H1 (cell line): ENCODE measurements around the gene GRM7. TPM values are rescaled to one million over a fixed set of nuclear protein-coding genes. Genes with fewer than 3 reads are reported as not detected.

Experiments
- CTCF ChIA-PET: fragments of 300-600 bp; sonication (Branson Sonifier 250); formaldehyde crosslinking; loops from one replicate; lab custom pipeline; 2021; ENCODE audit not compliant: partially characterized antibody; lab: Charles Lee
- POLR2A ChIA-PET: fragments of 300-600 bp; sonication (Branson Sonifier 250); formaldehyde crosslinking; loops from one replicate; lab custom pipeline; 2021; ENCODE audit warnings: inconsistent platforms; ENCODE audit not compliant: partially characterized antibody; lab: Charles Lee
- DNase-seq, 2 experiments: peaks; one replicate each; pipeline versions ENCODE4 v3.0.0 to v3.0.0-alpha.2; 2010 to 2022; ENCODE audit warnings: low spot score in 2 of 2, low read depth in 1 of 2, mixed read lengths in 1 of 2
- FAIRE-seq: peaks from 2 replicates; lab custom pipeline; 2011; peaks lifted over from hg19 to GRCh38; lab: Jason Lieb, UNC
- H2AFZ ChIP-seq: 2 replicates; pipeline ENCODE4 v1.8.1; 2012; ENCODE audit warnings: low read length, inconsistent platforms
- H2AK5ac ChIP-seq: 2 replicates; pipeline ENCODE4 v1.6.1; 2013; ENCODE audit warnings: low read depth, low read length
- H2BK120ac ChIP-seq: replicated peaks from 2 replicates; pipeline ENCODE3; 2013; ENCODE audit warnings: low read depth, low read length, inconsistent platforms
- H2BK12ac ChIP-seq: 2 replicates; pipeline ENCODE4 v1.6.1; 2013; ENCODE audit warnings: low read depth, low read length
- H2BK15ac ChIP-seq: 2 replicates; pipeline ENCODE4 v1.6.1; 2013; ENCODE audit warnings: low read length
- H2BK20ac ChIP-seq: 2 replicates; pipeline ENCODE4 v1.6.1; 2013; ENCODE audit warnings: low read length
- H2BK5ac ChIP-seq: 2 replicates; pipeline ENCODE4 v1.6.1; 2013; ENCODE audit warnings: low read depth, low read length
- H3K14ac ChIP-seq: 2 replicates; pipeline ENCODE4 v1.6.1; 2013; ENCODE audit warnings: inconsistent platforms; ENCODE audit not compliant: insufficient read length
- H3K18ac ChIP-seq: 2 replicates; pipeline ENCODE4 v1.6.1; 2013; ENCODE audit warnings: low read length; ENCODE audit errors: extremely low read depth
- H3K23ac ChIP-seq: 2 replicates; pipeline ENCODE4 v1.6.1; 2013; ENCODE audit warnings: inconsistent platforms; ENCODE audit not compliant: insufficient read length
- H3K23me2 ChIP-seq: 2 replicates; pipeline ENCODE4 v1.6.1; 2013; ENCODE audit warnings: low read depth, low read length
- H3K27ac ChIP-seq: 2 replicates; pipeline ENCODE4 v1.6.1; 2011; ENCODE audit warnings: low read depth, low read length, inconsistent platforms
- H3K27me3 ChIP-seq, 4 experiments: replicated peaks in 1 of 4; 1 replicate in 1 of 4; 2 replicates in 3 of 4; pipeline versions ENCODE4 v1.6.1 to v1.8.1; 2011 to 2013; ENCODE audit warnings: low read length in 3 of 4, mild to moderate bottlenecking in 3 of 4, inconsistent platforms in 2 of 4, mixed read lengths in 2 of 4, moderate library complexity in 1 of 4; ENCODE audit not compliant: control insufficient read depth in 3 of 4, insufficient read depth in 3 of 4; ENCODE audit errors: extremely low read depth in 1 of 4
- H3K36me3 ChIP-seq, 4 experiments: 2 replicates each; pipeline versions ENCODE4 v1.6.1 to v1.8.1; 2011 to 2013; ENCODE audit warnings: mild to moderate bottlenecking in 4 of 4, low read length in 3 of 4, moderate library complexity in 2 of 4, control low read depth in 1 of 4, inconsistent platforms in 1 of 4; ENCODE audit not compliant: insufficient read depth in 4 of 4, control insufficient read depth in 2 of 4
- H3K4ac ChIP-seq: replicated peaks from 2 replicates; pipeline ENCODE3; 2013; ENCODE audit warnings: low read length, low read depth, mixed read lengths, inconsistent platforms; ENCODE audit not compliant: insufficient read length
- H3K4me1 ChIP-seq, 4 experiments: replicated peaks in 1 of 4; 1 replicate in 1 of 4; 2 replicates in 3 of 4; pipeline versions ENCODE4 v1.6.1 to v1.8.1; 2011 to 2013; ENCODE audit warnings: low read length in 3 of 4, inconsistent platforms in 2 of 4, mixed read lengths in 1 of 4; ENCODE audit not compliant: insufficient read depth in 4 of 4, control insufficient read depth in 3 of 4
- H3K4me2 ChIP-seq, 2 experiments: 2 replicates each; pipeline versions ENCODE4 v1.6.1 to v1.8.1; 2011 to 2013; ENCODE audit warnings: low read depth in 2 of 2, low read length in 2 of 2, control low read depth in 1 of 2, inconsistent platforms in 1 of 2, mild to moderate bottlenecking in 1 of 2; ENCODE audit not compliant: insufficient read depth in 1 of 2
- H3K4me3 ChIP-seq, 4 experiments: fragments of 200-600, 300-600 bp in 1 of 4; sonication (generic), shearing (Covaris generic), sonication (Bioruptor Twin) in 1 of 4; 2 replicates each; pipeline versions ENCODE4 v1.5.1 to v1.8.1; 2011 to 2016; ENCODE audit warnings: low read length in 4 of 4, low read depth in 3 of 4, control low read depth in 2 of 4, inconsistent platforms in 2 of 4, mild to moderate bottlenecking in 2 of 4, mixed read lengths in 1 of 4, moderate library complexity in 1 of 4; ENCODE audit not compliant: insufficient read depth in 2 of 4; ENCODE audit errors: extremely low read depth in 1 of 4
- H3K56ac ChIP-seq: replicated peaks from 2 replicates; pipeline ENCODE3; 2013; ENCODE audit warnings: low read depth, mild to moderate bottlenecking, mixed read lengths, low read length, inconsistent platforms; ENCODE audit not compliant: insufficient read length
- H3K79me1 ChIP-seq: 2 replicates; pipeline ENCODE4 v1.6.1; 2013; ENCODE audit warnings: low read depth, low read length, control low read depth
- H3K79me2 ChIP-seq, 2 experiments: 2 replicates each; pipeline versions ENCODE4 v1.6.1 to v1.8.1; 2012 to 2013; ENCODE audit warnings: low read length in 2 of 2, mild to moderate bottlenecking in 2 of 2, inconsistent platforms in 1 of 2; ENCODE audit not compliant: insufficient read depth in 2 of 2, control insufficient read depth in 1 of 2
- H3K9ac ChIP-seq, 4 experiments: replicated peaks in 1 of 4; 1 replicate in 1 of 4; 2 replicates in 3 of 4; pipeline versions ENCODE4 v1.6.1 to v1.8.1; 2011 to 2013; ENCODE audit warnings: low read depth in 3 of 4, low read length in 3 of 4, control low read depth in 2 of 4, mild to moderate bottlenecking in 2 of 4, moderate library complexity in 2 of 4, inconsistent platforms in 1 of 4; ENCODE audit errors: extremely low read depth in 1 of 4
- H3K9me3 ChIP-seq, 2 experiments: 2 replicates each; pipeline versions ENCODE4 v1.6.1 to v1.8.1; 2012 to 2013; ENCODE audit warnings: mild to moderate bottlenecking in 2 of 2, moderate library complexity in 2 of 2, control low read depth in 1 of 2, inconsistent platforms in 1 of 2, low read depth in 1 of 2, low read length in 1 of 2, mixed read lengths in 1 of 2; ENCODE audit not compliant: insufficient read depth in 2 of 2
- H4K20me1 ChIP-seq, 2 experiments: replicated peaks in 1 of 2; 2 replicates each; pipeline versions ENCODE3 to v1.8.1; 2011 to 2013; ENCODE audit warnings: inconsistent platforms in 2 of 2, low read length in 2 of 2, mild to moderate bottlenecking in 1 of 2; ENCODE audit not compliant: insufficient read depth in 2 of 2, control insufficient read depth in 1 of 2
- H4K5ac ChIP-seq: 2 replicates; pipeline ENCODE4 v1.6.1; 2013; ENCODE audit warnings: low read length, low read depth, mixed read lengths, inconsistent platforms; ENCODE audit not compliant: insufficient read length
- H4K8ac ChIP-seq: 2 replicates; pipeline ENCODE4 v1.8.0; 2013; ENCODE audit warnings: mild to moderate bottlenecking, moderate library complexity, low read length, inconsistent platforms; ENCODE audit not compliant: insufficient read depth; ENCODE audit errors: extremely low read depth
- H4K91ac ChIP-seq: replicated peaks from 2 replicates; pipeline ENCODE3; 2013; ENCODE audit warnings: low read length, mixed read lengths, inconsistent platforms; ENCODE audit not compliant: insufficient read length
- CREB1 ChIP-seq: IDR thresholded peaks from 2 replicates; pipeline ENCODE4 v1.6.1; 2012; ENCODE audit warnings: inconsistent platforms
- EZH2 ChIP-seq: fragments of 200-600 bp; sonication (generic); IDR thresholded peaks from 2 replicates; pipeline ENCODE4 v1.7.1; 2012; ENCODE audit warnings: low read depth, mild to moderate bottlenecking, moderate library complexity, low read length, inconsistent platforms; ENCODE audit not compliant: severe bottlenecking
- MAFK ChIP-seq: IDR thresholded peaks from 2 replicates; pipeline ENCODE4 v1.6.1; 2012; ENCODE audit warnings: low read depth, mild to moderate bottlenecking, improper control_type of control experiment, low read length
- SIRT6 ChIP-seq: IDR thresholded peaks from one replicate; pipeline ENCODE4 v1.7.1; 2012; ENCODE audit warnings: low read length, inconsistent platforms
- WGBS, 2 experiments: shearing (Covaris generic) in 1 of 2; methylation state at CpG; one replicate each; pipeline versions ENCODE4 v1.1.6 to v1.1.7; 2013 to 2015; ENCODE audit warnings: low lambda C conversion rate in 2 of 2, mixed read lengths in 2 of 2, inconsistent platforms in 1 of 2, low coverage in 1 of 2, missing lambda C conversion rate in 1 of 2; ENCODE audit not compliant: insufficient replicate concordance in 2 of 2, insufficient coverage in 1 of 2, insufficient read length in 1 of 2; ENCODE audit errors: extremely low coverage in 1 of 2, missing lambda C conversion rate in 1 of 2; 5-methylcytosine and 5-hydroxymethylcytosine counted together
- polyA plus RNA-seq, 7 experiments: library from polyadenylated mRNA; depleted of rRNA in 3 of 7; stranded (reverse) in 5 of 7; unstranded in 2 of 7; fragments of >200 nt in 5 of 7; fragments of 200-250 nt in 2 of 7; gene quantifications; 1 replicate in 5 of 7; 2 replicates in 1 of 7; 4 replicates in 1 of 7; pipeline versions ENCODE4 v1.2.1 to v1.2.3, GENCODE V29; 2011 to 2013; ENCODE audit warnings: missing spikeins in 2 of 7, mixed read lengths in 2 of 7
- total RNA-seq: library from RNA; stranded (reverse); fragmentation: NEBNext Ultra II Directional; extraction: Animal tissue kit (Norgen Biotek cat#: 25700); gene quantifications from 2 replicates; pipeline ENCODE4 v1.2.1, GENCODE V29; 2021
- TF ChIP-seq, protein P1 (sequence below): IDR thresholded peaks from 2 replicates; pipeline ENCODE4 v1.6.1; 2012; ENCODE audit warnings: inconsistent platforms
- TF ChIP-seq, protein P2 (sequence below): IDR thresholded peaks from 2 replicates; pipeline ENCODE4 v1.6.1; 2012; ENCODE audit warnings: low read length, inconsistent platforms

Gene GRM7
- total and polyA plus RNA-seq, 2 of the 8 experiments (the other 6 are each of a cell fraction or from before 2014, with no cell fraction given): 0.17 to 0.24 TPM

DNA sequence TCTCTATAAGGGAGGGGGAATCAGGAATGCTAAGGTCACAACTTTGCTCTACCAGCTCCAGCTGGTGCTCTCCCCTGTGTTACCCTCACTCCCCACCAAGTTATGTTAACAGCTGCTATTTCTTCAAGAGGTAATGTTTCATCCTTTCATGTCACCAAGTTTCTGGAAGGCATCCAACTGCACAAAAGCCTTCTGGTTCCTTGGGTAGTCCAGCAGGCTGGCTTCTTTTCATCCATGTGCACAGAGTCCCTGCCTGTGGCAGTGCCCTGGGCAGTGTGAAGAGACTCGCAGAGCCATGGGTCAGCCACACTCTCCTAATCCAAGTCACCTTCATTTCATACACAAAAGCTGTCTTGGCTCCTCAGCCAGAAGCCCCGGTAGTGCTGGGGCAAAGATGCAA, 903.2 kb downstream of the GRM7 start:
- H3K9me3 ChIP-seq: no peaks in the 10 kb centered on the region; a peak in 1 of 4 replicates
- no peak overlapping the region for H2BK12ac ChIP-seq
- H2BK20ac ChIP-seq: no peak overlapping the region
- no peaks in the 10 kb centered on the region for H3K79me2 ChIP-seq
- H2BK5ac ChIP-seq: no peak overlapping the region
- no peak overlapping the region for H3K56ac ChIP-seq
- H3K23ac ChIP-seq: no peak overlapping the region
- no peaks in the 10 kb centered on the region for H4K20me1 ChIP-seq
- ChIA-PET POLR2A (no interaction called here), CTCF (interaction anchor here (1.2 kb wide), 1 partner anchor 9 kb away, joined by 3 read pairs; no protein-coding TSS in a partner anchor)
- H3K4me2 ChIP-seq: no peak overlapping the region
- no peak overlapping the region for H4K5ac ChIP-seq
- no peak overlapping the region for H2BK120ac ChIP-seq
- no peaks in the 10 kb centered on the region for H3K4me1 ChIP-seq
- H3K18ac ChIP-seq: no peak overlapping the region
- H3K4ac ChIP-seq: no peak overlapping the region
- H3K27ac ChIP-seq: no peak overlapping the region
- no peak overlapping the region for H3K4me3 ChIP-seq
- TF ChIP-seq CREB1: no peak
- TF ChIP-seq, protein P1, sequence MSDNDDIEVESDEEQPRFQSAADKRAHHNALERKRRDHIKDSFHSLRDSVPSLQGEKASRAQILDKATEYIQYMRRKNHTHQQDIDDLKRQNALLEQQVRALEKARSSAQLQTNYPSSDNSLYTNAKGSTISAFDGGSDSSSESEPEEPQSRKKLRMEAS: no peak
- no peak for TF ChIP-seq MAFK
- TF ChIP-seq EZH2: no peak
- TF ChIP-seq, protein P2, sequence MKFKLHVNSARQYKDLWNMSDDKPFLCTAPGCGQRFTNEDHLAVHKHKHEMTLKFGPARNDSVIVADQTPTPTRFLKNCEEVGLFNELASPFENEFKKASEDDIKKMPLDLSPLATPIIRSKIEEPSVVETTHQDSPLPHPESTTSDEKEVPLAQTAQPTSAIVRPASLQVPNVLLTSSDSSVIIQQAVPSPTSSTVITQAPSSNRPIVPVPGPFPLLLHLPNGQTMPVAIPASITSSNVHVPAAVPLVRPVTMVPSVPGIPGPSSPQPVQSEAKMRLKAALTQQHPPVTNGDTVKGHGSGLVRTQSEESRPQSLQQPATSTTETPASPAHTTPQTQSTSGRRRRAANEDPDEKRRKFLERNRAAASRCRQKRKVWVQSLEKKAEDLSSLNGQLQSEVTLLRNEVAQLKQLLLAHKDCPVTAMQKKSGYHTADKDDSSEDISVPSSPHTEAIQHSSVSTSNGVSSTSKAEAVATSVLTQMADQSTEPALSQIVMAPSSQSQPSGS: no peak
- no peak for TF ChIP-seq SIRT6
- no peak for DNase-seq
- H3K9ac ChIP-seq: no peak overlapping the region
- no peak overlapping the region for H2BK15ac ChIP-seq
- no peak for FAIRE-seq
- H3K79me1 ChIP-seq: no peaks in the 10 kb centered on the region
- 87% methylated on average over 2 of the region's 2 CpGs; no CpG with 5 or more reads in 1 of the 2 experiments for WGBS, 2 experiments
- no peak overlapping the region for H3K14ac ChIP-seq
- H3K36me3 ChIP-seq: no peaks in the 10 kb centered on the region
- no peak overlapping the region for H4K8ac ChIP-seq
- H3K23me2 ChIP-seq: no peaks in the 10 kb centered on the region
- H3K27me3 ChIP-seq: no peaks in the 10 kb centered on the region
- no peak overlapping the region for H4K91ac ChIP-seq
- H2AFZ ChIP-seq: no peak overlapping the region
- no peak overlapping the region for H2AK5ac ChIP-seq
